ENCODE data around the gene RAI1.

The RAI1 gene

GRCh38 chr17:17815436-17816200 lies 134.4 kb downstream of the RAI1 start:
- Histone ChIP-seq H3K36me3 (ENCODE audit: control insufficient read depth, insufficient read depth, low read length) (no peaks in the 10 kb centered on the region), H3K4me1 (peaks cover 9% of the 10 kb centered on the region), H3K4me2 (ENCODE audit: low read length) (no peak overlapping the region), H3K27me3 (ENCODE audit: control insufficient read depth, insufficient read depth, low read length) (no peaks in the 10 kb centered on the region), H3K79me2 (no peaks in the 10 kb centered on the region), H3K9ac (no peak overlapping the region), H3K4me3 (ENCODE audit: low read depth, low read length) (no peak overlapping the region), H3K9me3 (ENCODE audit: control insufficient read depth, low read length) (no peaks in the 10 kb centered on the region), H2AFZ (no peak overlapping the region), H3K27ac (no peak overlapping the region)
- TF ChIP-seq CTCF (IDR thresholded peaks at IDR 0.05): no peak

DNA sequence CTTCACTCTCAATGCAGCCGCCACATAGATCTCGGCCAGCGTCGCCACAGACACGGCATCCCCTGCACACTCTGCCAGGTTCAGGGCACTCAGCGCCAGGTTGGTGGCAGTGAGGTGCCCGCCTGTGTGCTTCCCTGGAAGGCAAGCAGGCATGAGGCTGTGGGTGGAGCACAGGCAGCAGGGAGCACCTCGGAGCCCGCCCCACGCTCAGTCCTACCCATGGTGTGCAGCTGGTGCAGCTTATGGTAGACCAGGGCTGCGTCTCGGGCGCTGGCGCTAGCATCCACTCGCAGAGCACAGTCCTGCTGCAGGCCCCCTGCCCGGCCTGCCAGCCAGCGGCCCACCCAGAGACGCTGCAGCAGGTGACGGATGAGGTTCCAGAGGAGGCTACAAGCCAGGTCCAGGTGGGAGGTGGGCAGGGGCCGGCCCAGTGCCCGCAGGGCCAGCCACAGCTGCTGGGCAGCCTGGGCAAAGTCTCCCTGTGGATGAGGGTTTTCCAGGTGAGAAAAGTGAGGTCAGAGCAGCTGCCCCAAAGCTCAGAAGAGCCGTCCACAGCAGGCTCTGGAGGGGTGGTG lies 135.1 kb downstream of the RAI1 start:
- Histone ChIP-seq H3K4me2 (ENCODE audit: low read length) (no peak overlapping the region), H3K27me3 (ENCODE audit: control insufficient read depth, insufficient read depth, low read length) (no peaks in the 10 kb centered on the region), H3K79me2 (no peaks in the 10 kb centered on the region), H3K4me1 (peaks cover 9% of the 10 kb centered on the region), H3K27ac (no peak overlapping the region), H2AFZ (no peak overlapping the region), H3K9ac (no peak overlapping the region), H3K36me3 (ENCODE audit: control insufficient read depth, insufficient read depth, low read length) (no peaks in the 10 kb centered on the region), H3K4me3 (ENCODE audit: low read depth, low read length) (no peak overlapping the region), H3K9me3 (ENCODE audit: control insufficient read depth, low read length) (no peaks in the 10 kb centered on the region)
- no peak for TF ChIP-seq CTCF (IDR thresholded peaks at IDR 0.05)

- H3K9ac ChIP-seq: no peak overlapping the region
- H3K36me3 ChIP-seq (ENCODE audit: control insufficient read depth, insufficient read depth, low read length): no peaks in the 10 kb centered on the region
These were observed 135.7 kb downstream of the RAI1 start for GRCh38 chr17:17816831-17817551.

GRCh38 chr17:17817552-17817947 lies 136.3 kb downstream of the RAI1 start:
- no peak overlapping the region for H3K4me3 ChIP-seq (ENCODE audit: low read depth, low read length)
- no peak overlapping the region for H2AFZ ChIP-seq
- no peak for TF ChIP-seq CTCF (IDR thresholded peaks at IDR 0.05)
- H3K79me2 ChIP-seq: peaks cover 9% of the 10 kb centered on the region
- no peak overlapping the region for H3K9ac ChIP-seq
- H3K27ac ChIP-seq: no peak overlapping the region
- peaks cover 7% of the 10 kb centered on the region for H3K4me1 ChIP-seq
- H3K9me3 ChIP-seq (ENCODE audit: control insufficient read depth, low read length): no peaks in the 10 kb centered on the region
- H3K36me3 ChIP-seq (ENCODE audit: control insufficient read depth, insufficient read depth, low read length): no peaks in the 10 kb centered on the region
- no peaks in the 10 kb centered on the region for H3K27me3 ChIP-seq (ENCODE audit: control insufficient read depth, insufficient read depth, low read length)
- no peak overlapping the region for H3K4me2 ChIP-seq (ENCODE audit: low read length)

More at GRCh38 chr17:17816831-17817551, 135.7 kb downstream of the RAI1 start:
- Histone ChIP-seq H2AFZ (no peak overlapping the region), H3K4me1 (peaks cover 5% of the 10 kb centered on the region), H3K9me3 (ENCODE audit: control insufficient read depth, low read length) (no peaks in the 10 kb centered on the region), H3K4me2 (ENCODE audit: low read length) (no peak overlapping the region), H3K27ac (no peak overlapping the region), H3K79me2 (peaks cover 4% of the 10 kb centered on the region), H3K4me3 (ENCODE audit: low read depth, low read length) (no peak overlapping the region), H3K27me3 (ENCODE audit: control insufficient read depth, insufficient read depth, low read length) (no peaks in the 10 kb centered on the region)
- no peak for TF ChIP-seq CTCF (IDR thresholded peaks at IDR 0.05)
